AG08395 (cell line): Measurements from ENCODE around the gene PPP1R3F.
"Not testable (repeated sequence)": the region's sequence is repeated elsewhere in the genome, so short reads cannot be mapped to it uniquely, and the experiment has no call there.

Source experiments
- DNase-seq: peaks from one replicate; pipeline ENCODE4 v3.0.0; 2012; ENCODE audit warnings: mixed read lengths, low spot score

The PPP1R3F gene

DNA sequence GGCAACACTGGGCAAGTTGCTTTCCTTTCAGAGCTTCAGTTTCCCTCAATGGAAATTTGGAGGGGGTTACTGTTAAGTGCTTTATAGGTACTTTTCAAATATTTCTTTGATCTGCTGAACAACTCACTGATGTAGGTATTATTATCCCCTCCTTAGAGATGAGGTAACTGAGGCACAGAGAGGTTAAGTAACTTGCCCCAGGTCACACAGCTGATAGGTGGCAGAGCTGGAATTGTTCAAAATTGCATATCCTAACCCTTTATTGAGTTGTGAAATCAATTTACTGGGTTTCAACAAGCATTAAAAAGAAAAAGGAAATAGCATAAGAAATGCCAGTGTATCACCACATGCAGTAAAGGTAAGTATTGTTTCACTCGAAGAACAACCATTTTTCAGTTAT is 6.6 kb downstream of the PPP1R3F start:
- no peak for DNase-seq

DNA sequence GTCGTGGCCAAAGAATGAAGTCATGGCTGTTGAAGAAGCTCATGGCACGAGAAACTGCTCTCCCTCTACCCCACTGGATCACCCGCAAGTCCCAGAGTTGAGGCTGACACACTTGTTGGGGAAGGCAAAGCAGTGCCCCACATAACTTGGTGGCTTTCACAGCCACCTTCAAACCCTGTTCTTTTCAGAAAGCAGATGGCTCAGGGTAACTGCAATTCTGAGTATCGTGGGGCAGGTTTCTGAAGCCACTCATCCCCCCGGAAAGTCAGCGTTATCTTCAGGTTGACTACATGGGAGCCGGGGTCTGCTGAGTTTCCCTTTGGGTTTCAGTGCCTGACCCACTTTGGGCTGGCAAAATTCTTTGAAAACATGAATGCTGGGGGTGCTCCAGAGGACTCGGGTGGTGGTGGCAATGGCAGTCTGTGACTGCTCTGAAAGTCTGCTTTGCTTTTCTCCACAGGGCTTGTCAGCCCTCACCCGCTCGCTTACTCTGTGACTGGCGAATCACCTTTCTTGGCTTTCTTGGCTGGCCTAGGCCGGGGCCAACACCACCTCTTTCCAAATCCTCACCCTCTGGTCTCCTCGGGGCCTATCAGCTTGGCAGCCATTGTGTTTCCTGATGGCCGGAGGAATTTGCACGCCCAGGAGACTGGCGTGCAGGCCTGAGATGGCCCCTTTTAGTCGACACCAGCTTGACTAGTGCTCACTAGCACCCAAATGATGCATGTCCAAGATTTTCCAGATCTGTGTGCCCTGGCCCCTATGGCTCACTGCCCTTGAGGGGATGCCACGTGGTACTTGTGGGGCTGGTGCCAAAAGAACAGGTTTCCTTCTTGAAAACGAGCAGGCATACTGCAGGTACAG is 7.3 kb downstream of the PPP1R3F start:
- no peak for DNase-seq

DNA sequence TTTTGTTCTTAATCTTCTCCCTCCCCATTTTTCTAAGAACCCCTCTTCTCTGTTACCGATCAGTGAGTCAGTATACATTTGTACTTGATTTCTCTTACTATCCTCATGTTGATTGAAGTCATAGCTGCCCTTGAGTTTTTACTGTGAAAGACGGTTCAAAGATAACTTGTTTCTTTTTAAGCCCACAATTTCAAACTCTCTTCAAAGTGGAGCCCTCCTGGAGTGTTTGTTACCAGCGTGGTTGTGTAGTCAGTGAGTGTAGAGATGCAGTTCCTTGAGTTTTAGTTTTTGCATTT is 7.9 kb downstream of the PPP1R3F start:
- no peak for DNase-seq

DNA sequence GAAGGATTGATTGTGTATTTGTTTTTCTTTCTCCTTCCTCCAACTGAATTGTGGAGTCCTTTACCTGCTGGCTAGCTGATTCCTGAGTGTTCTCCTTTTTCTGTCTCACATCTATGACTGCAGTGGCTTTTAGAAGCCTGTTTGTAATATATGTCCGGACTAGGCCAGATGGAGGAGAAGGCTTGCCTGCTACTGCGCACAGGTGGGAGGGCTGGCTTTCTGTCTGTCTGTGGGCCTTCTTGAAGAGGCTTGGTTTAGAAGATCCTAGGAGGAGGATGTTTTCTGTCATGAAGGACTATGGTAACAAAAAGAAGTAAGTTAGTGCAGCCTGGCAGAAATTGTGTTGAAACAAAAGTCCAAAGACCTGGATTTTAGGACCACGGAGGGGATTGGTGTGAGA is 8.5 kb downstream of the PPP1R3F start:
- no peak for DNase-seq

DNA sequence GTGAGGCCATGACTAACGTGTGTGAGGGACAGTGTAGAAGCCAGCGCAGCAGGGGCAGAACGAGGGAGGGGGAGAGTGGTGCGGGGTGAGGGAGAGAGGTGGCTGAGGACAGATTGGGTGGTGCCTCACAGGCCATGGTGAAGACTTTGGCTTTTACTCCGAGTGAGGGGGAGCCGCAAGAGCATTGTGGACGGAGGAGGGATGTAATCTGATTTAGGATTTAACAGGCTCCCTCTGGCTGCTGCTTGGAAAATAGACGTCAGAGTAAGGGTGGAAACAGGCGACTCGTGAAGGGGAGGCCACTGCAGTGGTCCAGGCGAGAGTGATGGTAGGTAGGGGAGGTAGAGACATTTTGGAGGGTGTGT is 13.0 kb downstream of the PPP1R3F start:
- no peak for DNase-seq

DNA sequence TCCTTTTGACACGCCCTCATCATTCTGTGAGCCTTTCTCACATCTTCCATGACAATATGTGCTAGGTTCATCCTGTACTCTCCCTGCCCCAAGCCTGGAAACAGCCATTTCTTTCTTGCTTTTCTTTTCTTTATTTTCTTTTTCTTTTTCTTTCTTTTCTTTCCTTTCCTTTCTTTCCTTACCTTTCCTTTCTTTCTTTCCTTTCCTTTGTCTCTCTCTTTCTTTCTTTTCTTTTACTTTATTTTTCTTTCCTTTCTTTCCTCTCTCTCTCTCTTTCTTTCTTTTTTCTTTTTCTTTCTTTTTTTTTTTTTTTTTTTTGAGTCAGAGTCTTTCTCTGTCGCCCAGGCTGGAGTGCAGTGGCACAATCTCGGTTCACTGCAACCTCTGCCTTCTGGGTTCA is 14.6 kb downstream of the PPP1R3F start:
- no peak for DNase-seq

DNA sequence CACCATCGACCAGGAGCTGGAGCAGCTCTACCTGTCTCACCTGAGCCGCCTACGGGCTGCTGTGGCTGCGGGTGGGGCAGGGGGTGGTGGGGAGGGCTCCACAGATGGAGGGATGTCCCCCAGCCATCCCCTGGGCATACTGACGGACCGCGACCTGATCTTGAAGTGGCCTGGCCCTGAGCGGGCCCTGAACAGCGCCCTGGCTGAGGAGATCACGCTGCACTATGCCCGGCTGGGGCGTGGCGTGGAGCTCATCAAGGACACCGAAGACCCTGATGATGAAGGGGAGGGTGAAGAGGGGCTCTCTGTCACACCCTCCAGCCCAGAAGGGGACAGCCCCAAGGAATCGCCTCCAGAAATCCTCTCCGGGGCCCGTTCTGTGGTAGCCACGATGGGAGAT is 16.5 kb downstream of the PPP1R3F start:
- DNase-seq, result no peak

DNA sequence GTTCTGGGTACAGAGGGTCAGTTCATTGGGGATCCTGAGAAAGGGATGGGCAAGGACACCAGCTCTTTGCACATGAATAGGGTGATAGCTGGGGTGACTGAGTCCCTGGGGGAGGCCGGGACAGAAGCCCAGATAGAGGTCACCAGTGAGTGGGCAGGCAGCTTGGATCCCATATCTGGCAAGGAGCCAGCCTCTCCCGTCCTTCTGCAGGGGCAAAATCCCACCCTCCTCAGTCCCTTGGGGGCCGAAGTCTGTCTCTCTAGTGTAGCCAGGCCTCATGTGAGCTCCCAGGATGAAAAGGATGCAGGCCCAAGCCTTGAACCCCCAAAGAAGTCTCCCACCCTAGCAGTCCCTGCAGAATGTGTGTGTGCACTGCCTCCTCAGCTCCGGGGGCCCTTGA is 17.0 kb downstream of the PPP1R3F start:
- no peak for DNase-seq

DNA sequence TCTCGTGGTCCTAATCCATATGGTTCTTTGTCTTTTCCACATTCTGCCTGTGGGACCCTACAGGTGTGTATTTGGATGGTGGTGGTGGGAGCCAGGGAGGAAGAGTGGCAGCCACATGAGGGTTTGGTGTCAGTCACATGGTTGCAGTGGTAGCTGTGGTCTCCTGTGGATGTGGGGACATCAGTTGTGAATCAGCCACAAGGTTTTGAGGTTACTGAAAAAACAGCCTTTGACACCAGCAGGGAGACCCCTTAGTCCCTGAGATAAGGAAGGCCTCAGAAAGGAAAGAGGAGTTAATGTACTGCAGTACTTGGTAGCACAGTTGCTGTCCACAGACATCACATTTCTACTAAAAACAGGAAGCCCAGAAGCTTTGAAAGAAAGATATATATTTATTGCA is 18.1 kb downstream of the PPP1R3F start:
- DNase-seq, result no peak

DNA sequence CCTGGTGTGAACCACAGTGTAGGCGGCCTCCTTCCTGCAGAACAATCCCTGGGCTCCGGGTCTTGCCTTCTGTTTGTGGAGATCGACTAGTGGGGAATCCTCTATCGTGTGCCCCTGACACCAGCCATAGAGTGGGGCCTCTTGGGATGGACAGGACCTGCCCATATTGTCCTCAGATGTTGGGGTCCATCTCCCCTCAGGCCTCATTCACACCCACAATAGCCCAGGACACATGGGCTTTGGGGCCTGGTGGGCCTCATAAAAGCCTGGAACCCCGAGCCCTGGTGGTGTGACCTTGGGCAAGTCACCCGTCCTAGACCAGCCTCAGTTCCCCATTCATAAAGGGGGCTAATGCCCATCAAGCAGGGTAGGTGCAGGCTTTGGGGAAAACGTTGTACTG is 20.6 kb downstream of the PPP1R3F start:
- DNase-seq, result no peak

DNA sequence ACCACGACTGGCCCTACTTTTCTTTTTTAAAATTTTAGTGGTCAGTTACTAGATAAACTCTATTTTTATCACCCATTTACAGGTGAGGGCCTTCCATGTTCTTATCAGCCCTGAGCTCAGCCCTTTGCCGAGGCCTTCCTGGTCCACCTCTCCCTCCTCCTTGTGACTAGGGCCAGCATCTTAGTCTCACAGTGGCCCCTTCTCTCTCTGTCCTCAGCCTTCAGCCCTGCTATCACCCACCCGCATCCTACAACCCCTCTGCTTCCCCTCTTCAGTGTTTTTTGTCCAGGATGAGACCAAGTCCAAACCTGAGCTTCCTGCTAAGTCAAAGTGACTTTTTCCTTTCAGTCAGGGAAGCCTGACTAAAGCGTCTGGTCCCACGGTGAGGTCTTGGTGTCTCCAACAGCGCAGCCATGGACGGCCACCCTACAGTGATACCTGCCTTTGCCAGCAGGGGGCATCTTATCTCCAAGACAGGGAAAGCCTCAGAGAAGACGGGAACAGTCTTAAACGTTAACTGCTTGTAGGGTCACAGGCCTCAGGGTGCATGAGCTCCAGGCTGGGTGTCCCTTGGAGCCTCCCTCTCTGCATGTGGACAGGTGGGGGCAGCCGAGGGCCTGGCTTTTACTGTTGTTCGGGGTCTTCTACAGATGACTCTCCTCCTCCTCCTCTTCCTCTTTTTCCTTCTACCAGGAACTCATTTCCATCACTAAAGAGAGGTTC is 22.2 kb downstream of the PPP1R3F start:
- DNase-seq, result peak; percentile 43

DNA sequence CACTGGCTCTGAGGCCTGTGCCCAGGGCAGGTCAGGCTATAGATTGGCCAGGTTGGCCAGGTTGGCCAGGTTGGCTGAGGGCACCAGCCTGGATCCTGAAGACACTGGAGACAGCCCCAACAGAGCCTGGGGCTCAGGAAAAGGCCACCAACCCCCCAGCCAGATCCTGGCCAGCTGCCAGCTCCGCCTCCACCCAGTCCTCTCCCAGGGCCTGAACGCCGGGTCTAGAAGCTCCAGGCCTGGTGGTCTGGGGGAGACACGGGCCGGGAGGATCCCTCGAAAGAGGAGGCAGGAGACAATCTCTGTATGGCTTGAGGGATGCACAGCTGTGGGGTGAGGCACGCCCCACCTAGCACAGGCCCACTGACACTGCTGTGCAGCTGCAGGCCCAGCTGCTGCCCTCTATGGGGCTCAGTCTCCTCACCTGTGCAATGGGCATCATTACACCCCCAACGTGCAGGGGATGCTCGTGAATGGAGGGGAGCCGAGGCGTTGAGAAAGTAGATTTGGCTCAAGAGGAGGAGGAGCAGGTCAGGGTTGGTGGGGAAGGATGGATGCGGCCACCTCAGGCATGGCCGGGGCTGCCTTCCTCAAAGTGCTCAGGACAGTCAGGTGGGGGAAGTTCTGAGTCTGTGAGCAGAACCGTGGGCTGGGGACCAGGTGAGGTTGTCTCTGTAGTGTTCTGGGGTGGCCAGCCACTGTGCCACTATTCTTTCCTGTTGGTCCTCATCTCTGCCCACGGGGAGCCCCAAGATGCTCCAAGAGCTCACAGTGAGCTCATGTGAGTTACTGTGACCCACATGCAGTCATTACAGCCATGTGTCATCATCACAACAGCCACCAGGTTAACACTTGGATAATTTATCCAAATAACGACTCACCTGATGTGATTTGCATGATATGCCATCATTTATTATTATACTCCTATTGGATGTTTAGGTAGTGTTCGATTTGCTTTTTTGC is 23.1 kb downstream of the PPP1R3F start:
- DNase-seq, result no peak

DNA sequence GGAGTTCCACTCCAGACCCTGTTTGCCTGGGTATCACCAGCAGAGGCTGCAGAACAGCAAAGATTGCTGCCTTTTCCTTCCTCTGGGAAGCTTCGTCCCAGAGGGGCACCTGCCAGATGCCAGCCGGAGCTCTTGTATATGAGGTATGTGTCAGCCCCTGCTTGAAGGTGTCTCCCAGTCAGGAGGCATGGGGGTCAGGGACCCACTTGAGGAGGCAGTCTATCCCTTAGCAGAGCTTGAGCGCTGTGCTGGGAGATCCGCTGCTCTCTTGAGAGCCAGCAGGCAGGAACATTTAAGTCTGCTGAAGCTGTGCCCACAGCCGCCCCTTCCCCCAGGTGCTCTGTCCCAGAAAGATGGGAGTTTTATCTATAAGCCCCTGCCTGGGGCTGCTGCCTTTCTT is 29.7 kb downstream of the PPP1R3F start:
- DNase-seq, result not testable (repeated sequence)

DNA sequence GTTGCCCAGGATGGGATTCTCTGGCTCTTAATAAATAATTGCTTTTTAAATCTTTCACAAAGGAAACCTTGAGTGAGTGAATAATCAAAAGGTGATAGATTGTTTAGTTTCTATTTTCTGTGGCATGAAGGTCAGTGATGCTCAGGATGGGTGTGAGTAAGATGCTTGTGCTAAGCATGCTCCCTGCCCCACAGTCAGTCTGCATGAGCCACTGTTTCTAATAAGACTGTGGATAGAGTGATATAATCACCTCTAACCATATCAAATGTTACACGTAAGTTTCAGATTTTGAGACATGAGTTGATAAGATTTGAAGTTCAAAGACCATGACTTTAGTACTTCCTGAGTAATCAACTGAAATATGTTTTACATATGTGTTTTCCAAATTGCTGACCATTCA is 31.1 kb downstream of the PPP1R3F start:
- DNase-seq, result no peak

DNA sequence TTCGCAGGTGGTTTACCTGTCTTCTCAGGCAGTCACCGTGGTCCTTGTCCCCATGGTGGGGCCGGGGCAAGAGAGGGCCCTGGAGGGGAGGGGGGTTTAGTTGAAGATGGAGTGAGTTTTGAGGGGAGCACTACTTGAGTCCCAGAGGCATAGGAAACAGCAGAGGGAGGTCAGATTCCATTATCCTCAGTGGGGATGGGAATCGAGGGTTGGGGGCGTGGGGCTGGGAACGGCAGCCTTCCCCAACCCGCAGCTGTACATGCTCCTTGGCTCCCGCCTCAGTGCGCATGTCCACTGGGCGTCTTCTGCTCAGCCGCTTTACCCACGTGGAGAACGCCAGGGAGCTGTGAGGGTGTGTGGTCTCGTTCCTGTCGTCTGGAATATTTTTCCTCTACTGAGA is 33.8 kb downstream of the PPP1R3F start, which contains the start of gene GAGE10:
Gene GAGE10 (plus strand): TSS at position 301 of the 400 bp plus-strand sequence. CDS start 1,214 bp downstream, outside the sequence.
- DNase-seq, result no peak

DNA sequence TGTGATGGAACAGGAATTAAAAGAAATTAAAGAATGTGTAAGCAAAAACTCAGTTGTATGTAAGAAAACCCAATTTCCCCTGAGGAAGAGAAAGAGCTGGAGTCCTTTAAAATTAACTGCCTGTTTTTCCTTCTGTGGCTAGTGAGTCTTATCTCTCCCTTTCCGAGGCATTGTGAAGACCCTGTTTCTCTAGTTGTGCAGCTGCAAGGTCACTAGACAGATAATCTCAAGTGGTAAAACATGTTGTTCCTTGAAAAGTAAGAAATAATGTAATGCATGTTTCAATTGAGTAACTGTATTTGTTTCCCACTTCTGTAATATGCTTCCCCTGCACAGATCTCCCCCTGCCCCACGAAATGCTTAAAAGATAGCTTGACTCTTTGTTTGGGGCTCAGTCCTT is 38.2 kb downstream of the PPP1R3F start:
- not testable (repeated sequence) for DNase-seq

DNA sequence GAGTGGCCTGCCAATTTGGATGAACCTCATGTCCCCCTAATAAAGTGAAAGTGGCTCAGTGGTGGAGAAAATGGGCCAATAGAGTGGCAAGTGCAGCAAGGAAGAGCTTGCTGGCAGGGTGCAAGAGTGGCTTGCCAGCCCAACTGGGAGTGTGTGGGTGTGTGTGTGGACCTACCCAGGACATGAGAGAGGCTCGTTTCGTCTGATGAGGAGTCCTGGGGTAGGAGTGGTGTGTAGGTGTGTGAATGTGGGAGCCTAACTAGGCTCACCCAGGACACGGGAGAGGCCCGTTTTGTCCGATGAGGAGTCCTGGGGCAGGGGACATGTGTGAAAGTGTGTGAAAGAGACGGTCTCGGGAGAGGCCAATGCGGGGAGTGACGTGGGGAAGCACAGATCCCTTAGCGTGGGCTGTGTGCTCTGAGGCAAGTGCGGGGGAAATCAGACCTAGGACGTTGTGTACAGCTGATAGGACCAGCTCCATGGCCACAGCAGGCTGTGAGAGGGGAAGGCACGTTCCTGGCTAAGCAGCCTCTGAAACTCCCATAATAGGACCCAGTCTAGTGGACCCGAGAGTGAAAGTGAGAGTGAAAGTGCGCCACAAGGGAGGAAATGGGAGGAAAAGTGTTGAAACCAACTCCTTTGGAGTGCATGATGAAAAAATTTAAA is 39.1 kb downstream of the PPP1R3F start:
- DNase-seq, result peak; percentile 7

DNA sequence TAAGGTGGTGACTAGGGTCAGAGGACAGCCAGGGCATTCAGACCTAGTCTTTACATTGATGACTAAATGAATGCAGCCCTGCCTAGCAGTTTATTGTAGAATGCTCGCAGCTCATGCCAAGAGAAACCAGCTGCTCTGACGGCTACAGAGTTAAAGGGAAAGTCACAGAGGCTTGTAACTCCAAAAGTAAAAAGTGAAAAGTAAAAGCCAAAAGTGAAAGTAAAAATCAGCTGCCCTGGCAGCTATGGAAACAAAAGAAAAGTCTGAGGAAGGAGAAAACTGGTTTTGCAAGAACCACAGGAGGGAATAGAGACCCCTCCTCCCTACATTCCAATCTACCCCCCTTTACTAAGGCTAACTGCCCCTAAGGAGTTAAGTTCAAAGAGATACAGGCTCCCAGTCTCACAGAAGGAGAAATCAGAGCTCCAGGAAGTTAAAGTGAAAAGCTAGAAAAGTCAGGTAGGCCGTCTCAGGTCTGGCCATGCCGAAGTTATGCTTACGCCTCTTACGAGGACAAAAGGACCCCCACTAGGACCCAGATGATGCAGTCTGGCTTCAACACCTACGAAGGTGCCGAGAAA is 39.9 kb downstream of the PPP1R3F start:
- no peak for DNase-seq

DNA sequence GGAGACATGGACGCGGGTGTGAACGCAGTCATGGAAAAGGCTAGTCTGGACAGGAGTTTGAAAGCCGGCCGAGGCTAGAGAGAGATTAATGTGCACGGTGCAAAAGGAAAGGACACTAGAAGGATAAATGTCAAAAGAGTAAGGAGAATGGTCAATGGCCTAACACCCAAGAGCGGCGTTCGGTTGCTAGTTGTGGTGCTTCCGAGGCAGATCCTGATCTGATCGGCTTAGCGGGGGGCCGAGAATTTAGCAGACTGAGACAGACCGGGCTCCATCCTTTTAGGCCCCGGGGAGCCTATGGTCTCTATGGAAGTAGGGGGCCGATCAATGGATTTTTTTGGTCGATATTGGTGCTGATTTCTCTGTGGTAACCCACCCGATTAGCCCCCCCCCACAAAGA is 40.8 kb downstream of the PPP1R3F start:
- DNase-seq, result no peak

DNA sequence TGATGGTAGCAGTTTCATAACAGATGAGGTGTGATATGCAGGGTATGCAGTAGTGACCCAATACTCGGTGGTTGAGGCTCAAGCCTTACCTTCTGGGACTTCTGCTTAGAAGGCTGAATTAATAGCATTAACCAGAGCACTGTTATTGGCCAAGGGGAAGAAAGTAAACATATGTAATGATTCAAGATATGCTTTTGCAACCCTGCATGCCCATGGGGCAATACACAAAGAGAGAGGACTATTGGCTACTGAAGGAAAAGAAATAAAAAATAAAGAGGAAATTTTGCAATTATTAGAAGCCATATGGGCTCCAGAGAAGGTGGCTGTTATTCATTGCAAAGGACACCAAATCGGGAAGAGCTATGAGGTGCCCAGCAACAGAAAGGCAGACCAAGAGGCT is 42.6 kb downstream of the PPP1R3F start:
- DNase-seq, result no peak

DNA sequence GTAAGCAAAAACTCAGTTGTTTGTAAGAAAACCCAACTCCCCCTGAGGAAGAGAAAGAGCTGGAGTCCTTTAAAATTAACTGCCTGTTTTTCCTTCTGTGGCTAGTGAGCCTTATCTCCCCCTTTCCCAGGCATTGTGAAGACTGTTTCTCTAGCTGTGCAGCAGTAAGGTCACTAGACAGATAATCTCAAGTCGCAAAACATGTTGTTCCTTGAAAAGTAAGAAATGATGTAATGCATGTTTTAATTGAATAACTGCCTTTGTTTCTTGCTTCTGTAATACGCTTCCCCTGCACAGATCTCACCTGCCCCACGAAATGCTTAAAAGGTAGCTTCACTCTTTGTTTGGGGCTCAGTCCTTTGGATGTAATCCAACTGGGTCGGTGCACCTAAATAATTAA is 46.5 kb downstream of the PPP1R3F start:
- no peak for DNase-seq

DNA sequence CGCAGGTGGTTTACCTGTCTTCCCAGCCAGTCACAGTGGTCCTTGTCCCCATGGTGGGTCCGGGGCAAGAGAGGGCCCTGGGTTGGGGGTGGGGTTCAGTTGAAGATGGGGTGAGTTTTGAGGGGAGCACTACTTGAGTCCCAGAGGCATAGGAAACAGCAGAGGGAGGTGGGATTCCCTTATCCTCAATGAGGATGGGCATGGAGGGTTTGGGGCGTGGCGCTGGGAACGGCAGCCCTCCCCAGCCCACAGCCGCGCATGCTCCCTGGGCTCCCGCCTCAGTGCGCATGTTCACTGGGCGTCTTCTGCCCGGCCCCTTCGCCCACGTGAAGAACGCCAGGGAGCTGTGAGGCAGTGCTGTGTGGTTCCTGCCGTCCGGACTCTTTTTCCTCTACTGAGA is 52.1 kb downstream of the PPP1R3F start, which contains the start of gene GAGE12J:
Gene GAGE12J (plus strand): TSS at position 301 of the 400 bp plus-strand sequence. CDS start 1,157 bp downstream, outside the sequence.
- DNase-seq, result not testable (repeated sequence)
